Measurements from ENCODE around the gene RARG.

The RARG gene

DNA sequence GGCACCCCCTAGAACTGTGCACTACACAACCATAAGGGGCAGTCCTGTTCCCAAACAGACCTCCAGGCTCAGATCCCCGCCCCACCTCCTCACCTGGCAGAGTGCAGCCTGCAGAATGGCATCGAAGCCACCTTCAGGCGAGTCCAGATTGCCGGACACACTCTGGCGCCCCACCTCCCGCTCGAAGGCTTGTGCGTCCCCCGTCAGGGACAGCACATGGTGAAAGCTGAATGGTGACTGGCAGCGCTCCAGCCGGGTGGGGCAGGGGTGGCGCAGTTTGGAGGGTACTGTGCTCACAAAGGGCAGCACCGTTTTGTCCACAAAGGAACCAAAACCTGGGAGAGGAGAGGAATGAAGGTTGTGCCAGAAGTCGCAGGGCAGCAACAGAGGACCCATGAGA, 35.5 kb downstream of the RARG start:
- Histone ChIP-seq H3K4me3 (replicated peaks; ENCODE audit: insufficient read depth, low read length) (no peak overlapping the region), H3K27me3 (ENCODE audit: insufficient read depth, poor library complexity, severe bottlenecking) (no peaks in the 10 kb centered on the region), H3K27ac (replicated peaks) (no peak overlapping the region)
- no peak for TF ChIP-seq GABPA (IDR thresholded peaks at IDR 0.05; ENCODE audit: low read depth)
- no peak for TF ChIP-seq SPI1 (IDR thresholded peaks at IDR 0.05; ENCODE audit: borderline replicate concordance, low read depth)
- TF ChIP-seq, protein P1, sequence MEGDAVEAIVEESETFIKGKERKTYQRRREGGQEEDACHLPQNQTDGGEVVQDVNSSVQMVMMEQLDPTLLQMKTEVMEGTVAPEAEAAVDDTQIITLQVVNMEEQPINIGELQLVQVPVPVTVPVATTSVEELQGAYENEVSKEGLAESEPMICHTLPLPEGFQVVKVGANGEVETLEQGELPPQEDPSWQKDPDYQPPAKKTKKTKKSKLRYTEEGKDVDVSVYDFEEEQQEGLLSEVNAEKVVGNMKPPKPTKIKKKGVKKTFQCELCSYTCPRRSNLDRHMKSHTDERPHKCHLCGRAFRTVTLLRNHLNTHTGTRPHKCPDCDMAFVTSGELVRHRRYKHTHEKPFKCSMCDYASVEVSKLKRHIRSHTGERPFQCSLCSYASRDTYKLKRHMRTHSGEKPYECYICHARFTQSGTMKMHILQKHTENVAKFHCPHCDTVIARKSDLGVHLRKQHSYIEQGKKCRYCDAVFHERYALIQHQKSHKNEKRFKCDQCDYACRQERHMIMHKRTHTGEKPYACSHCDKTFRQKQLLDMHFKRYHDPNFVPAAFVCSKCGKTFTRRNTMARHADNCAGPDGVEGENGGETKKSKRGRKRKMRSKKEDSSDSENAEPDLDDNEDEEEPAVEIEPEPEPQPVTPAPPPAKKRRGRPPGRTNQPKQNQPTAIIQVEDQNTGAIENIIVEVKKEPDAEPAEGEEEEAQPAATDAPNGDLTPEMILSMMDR (IDR thresholded peaks at IDR 0.05; ENCODE audit: insufficient read depth, low read length): no peak
- TF ChIP-seq, protein P2, sequence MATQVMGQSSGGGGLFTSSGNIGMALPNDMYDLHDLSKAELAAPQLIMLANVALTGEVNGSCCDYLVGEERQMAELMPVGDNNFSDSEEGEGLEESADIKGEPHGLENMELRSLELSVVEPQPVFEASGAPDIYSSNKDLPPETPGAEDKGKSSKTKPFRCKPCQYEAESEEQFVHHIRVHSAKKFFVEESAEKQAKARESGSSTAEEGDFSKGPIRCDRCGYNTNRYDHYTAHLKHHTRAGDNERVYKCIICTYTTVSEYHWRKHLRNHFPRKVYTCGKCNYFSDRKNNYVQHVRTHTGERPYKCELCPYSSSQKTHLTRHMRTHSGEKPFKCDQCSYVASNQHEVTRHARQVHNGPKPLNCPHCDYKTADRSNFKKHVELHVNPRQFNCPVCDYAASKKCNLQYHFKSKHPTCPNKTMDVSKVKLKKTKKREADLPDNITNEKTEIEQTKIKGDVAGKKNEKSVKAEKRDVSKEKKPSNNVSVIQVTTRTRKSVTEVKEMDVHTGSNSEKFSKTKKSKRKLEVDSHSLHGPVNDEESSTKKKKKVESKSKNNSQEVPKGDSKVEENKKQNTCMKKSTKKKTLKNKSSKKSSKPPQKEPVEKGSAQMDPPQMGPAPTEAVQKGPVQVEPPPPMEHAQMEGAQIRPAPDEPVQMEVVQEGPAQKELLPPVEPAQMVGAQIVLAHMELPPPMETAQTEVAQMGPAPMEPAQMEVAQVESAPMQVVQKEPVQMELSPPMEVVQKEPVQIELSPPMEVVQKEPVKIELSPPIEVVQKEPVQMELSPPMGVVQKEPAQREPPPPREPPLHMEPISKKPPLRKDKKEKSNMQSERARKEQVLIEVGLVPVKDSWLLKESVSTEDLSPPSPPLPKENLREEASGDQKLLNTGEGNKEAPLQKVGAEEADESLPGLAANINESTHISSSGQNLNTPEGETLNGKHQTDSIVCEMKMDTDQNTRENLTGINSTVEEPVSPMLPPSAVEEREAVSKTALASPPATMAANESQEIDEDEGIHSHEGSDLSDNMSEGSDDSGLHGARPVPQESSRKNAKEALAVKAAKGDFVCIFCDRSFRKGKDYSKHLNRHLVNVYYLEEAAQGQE (IDR thresholded peaks at IDR 0.05; ENCODE audit: insufficient replicate concordance, low read depth): no peak
- no peak for TF ChIP-seq POLR2AphosphoS5 (IDR thresholded peaks at IDR 0.05; ENCODE audit: low read depth)
- no peak for DNase-seq (ENCODE audit: low read depth in 1 of 2, low spot score in 1 of 2)

DNA sequence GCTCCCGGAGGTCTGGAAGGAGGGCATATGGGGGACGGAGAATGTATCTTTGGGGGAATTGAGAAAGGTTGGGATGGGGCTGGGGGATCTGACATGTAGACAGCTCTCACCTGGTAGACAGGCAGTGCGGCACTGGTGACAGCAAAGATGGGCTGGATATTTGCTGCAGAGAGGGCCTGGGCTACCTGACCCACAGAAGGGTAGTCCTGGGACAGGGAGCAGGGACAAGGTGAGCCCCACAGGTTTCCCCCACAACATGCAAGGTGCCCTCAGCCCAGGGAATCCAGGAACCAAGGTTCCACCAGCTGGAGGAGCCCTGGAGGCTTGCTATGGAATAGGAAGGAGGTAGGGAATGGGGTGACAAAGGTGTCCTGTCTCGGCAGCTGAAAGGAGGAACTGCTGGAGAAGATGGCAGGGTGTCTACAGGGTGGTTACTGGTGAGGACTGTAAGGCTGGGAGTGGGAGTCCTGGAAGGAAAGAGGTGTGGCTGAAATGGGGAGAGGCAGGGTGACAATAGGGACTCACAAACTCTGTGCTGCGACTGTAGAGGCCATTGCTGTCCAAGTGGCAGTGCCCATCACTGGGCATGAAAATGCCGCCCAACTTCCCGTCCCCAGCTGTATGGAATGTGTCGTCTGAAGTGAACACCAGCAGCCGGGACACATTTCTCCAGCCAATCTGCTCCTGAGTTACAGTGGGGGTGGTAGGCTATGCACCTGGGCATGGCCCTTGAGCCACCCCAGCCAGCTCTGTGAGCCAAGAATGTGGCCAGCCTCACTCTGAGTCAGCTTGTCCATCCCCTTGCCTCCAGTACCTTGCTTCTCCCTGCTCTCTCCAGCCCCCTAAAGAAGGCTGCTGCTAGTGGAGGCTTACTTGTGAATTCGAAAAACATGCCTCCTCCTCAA, 36.2 kb downstream of the RARG start:
- no peaks in the 10 kb centered on the region for H3K27me3 ChIP-seq (ENCODE audit: insufficient read depth, poor library complexity, severe bottlenecking)
- H3K4me3 ChIP-seq (replicated peaks; ENCODE audit: insufficient read depth, low read length): no peak overlapping the region
- DNase-seq (ENCODE audit: low read depth in 1 of 2, low spot score in 1 of 2): no peak
- no peak overlapping the region for H3K27ac ChIP-seq (replicated peaks)
- TF ChIP-seq POLR2AphosphoS5 (IDR thresholded peaks at IDR 0.05; ENCODE audit: low read depth) (no peak), SPI1 (IDR thresholded peaks at IDR 0.05; ENCODE audit: borderline replicate concordance, low read depth) (no peak), GABPA (IDR thresholded peaks at IDR 0.05; ENCODE audit: low read depth) (no peak)
- TF ChIP-seq, protein P2 (IDR thresholded peaks at IDR 0.05; ENCODE audit: insufficient replicate concordance, low read depth): no peak
- TF ChIP-seq, protein P1 (IDR thresholded peaks at IDR 0.05; ENCODE audit: insufficient read depth, low read length): no peak

DNA sequence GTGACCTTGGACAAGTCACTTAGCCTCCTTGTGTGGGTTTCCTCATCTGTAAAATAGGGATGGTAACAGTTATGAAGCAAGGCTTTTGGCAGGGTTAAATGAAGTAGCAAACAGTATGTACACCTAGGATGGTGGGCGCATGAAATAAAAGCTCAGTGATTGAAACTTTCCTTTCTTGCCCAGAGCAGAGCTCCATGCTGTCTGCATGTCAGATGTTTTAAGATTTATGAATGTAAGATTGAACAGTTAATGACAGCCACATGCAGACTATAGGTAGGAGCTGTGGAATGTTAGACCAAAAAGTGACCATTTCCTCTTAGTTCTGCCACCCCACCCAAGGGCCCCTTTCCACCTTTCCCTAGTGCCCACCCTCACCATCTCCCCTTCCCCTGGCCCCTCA, 37.0 kb downstream of the RARG start:
- no peak overlapping the region for H3K27ac ChIP-seq (replicated peaks)
- H3K27me3 ChIP-seq (ENCODE audit: insufficient read depth, poor library complexity, severe bottlenecking): no peaks in the 10 kb centered on the region
- H3K4me3 ChIP-seq (replicated peaks; ENCODE audit: insufficient read depth, low read length): no peak overlapping the region
- DNase-seq (ENCODE audit: low read depth in 1 of 2, low spot score in 1 of 2): no peak
- TF ChIP-seq, protein P1 (IDR thresholded peaks at IDR 0.05; ENCODE audit: insufficient read depth, low read length): no peak
- no peak for TF ChIP-seq POLR2AphosphoS5 (IDR thresholded peaks at IDR 0.05; ENCODE audit: low read depth)
